K562 (cell line): ENCODE measurements around the gene XRCC5. TPM values are rescaled to one million over a fixed set of nuclear protein-coding genes. Genes with fewer than 3 reads are reported as not detected.

Source experiments
- ATAC-seq: fragments of 200-7000 bp; cut with Tn5 transposase; 3 replicates; pipeline ENCODE4 v1.9.1; 2020; ENCODE audit warnings: moderate library complexity
- BruUV-seq: library from RNA; stranded (reverse); fragments of 400-500 nt; replicated peaks from 2 replicates; lab custom pipeline; 2021; lab: Mats Ljungman, UMichigan
- CTCF ChIA-PET: fragments of 300-600 bp; formaldehyde crosslinking; extraction: SDS; loops from one replicate; lab custom pipeline; 2021; ENCODE audit warnings: low intra/inter-chr PET ratio; lab: Yijun Ruan, JAX
- POLR2A ChIA-PET: fragments of 300-600, 350-650 bp; sonication (Branson Sonifier 250); formaldehyde crosslinking; extraction: SDS; loops from one replicate; lab custom pipeline; 2021; ENCODE audit warnings: antibody characterized with exemption, inconsistent platforms; lab: Yijun Ruan, JAX
- DNase-seq, 4 experiments: peaks; one replicate each; pipeline versions ENCODE4 v3.0.0 to v3.0.0-alpha.2; 2011 to 2018; ENCODE audit warnings: low spot score in 3 of 4, mixed read lengths in 3 of 4; ENCODE audit errors: extremely low read depth in 1 of 4
- FAIRE-seq: peaks from 2 replicates; lab custom pipeline; 2011; peaks lifted over from hg19 to GRCh38; lab: Jason Lieb, UNC
- H2AFZ ChIP-seq: 2 replicates; pipeline ENCODE4 v1.6.0; 2011; ENCODE audit warnings: low read depth, low read length, control low read depth, inconsistent platforms
- H3K27ac ChIP-seq: fragments of 200-600 bp; 3 replicates; pipeline ENCODE4 v1.8.0; 2011; ENCODE audit warnings: low read depth, mild to moderate bottlenecking, control low read depth, inconsistent platforms, low read length, moderate library complexity, mixed read lengths; ENCODE audit errors: extremely low read depth
- H3K27me3 ChIP-seq, 2 experiments: fragments of 300-600 bp in 1 of 2; 2 replicates in 1 of 2; 3 replicates in 1 of 2; pipeline versions ENCODE4 v1.6.0 to v1.8.0; 2011; ENCODE audit warnings: inconsistent platforms in 2 of 2, low read length in 2 of 2, mild to moderate bottlenecking in 1 of 2, mixed read lengths in 1 of 2, moderate library complexity in 1 of 2; ENCODE audit not compliant: control insufficient read depth in 2 of 2, insufficient read depth in 2 of 2
- H3K36me3 ChIP-seq: fragments of 300-600 bp; 3 replicates; pipeline ENCODE4 v1.8.0; 2011; ENCODE audit warnings: mild to moderate bottlenecking, low read length, inconsistent platforms; ENCODE audit not compliant: control insufficient read depth, insufficient read depth
- H3K4me1 ChIP-seq, 2 experiments: fragments of 200-600 bp in 1 of 2; replicated peaks in 1 of 2; 2 replicates in 1 of 2; 3 replicates in 1 of 2; pipeline versions ENCODE4 v1.5.1 to v1.8.0; 2011; ENCODE audit warnings: inconsistent platforms in 2 of 2, low read length in 2 of 2, mild to moderate bottlenecking in 1 of 2, mixed read lengths in 1 of 2, moderate library complexity in 1 of 2; ENCODE audit not compliant: control insufficient read depth in 2 of 2, insufficient read depth in 2 of 2
- H3K4me2 ChIP-seq: 2 replicates; pipeline ENCODE4 v1.6.1; 2011; ENCODE audit warnings: low read length, control low read depth, inconsistent platforms, mixed read lengths; ENCODE audit not compliant: insufficient read depth
- H3K4me3 ChIP-seq: fragments of 200-600 bp; sonication (generic), shearing (Covaris generic); 2 replicates; pipeline ENCODE4 v1.5.1; 2016; ENCODE audit warnings: control low read depth, inconsistent platforms
- H3K79me2 ChIP-seq: fragments of 200-600 bp; 3 replicates; pipeline ENCODE4 v1.8.0; 2011; ENCODE audit warnings: low read length, inconsistent platforms; ENCODE audit not compliant: control insufficient read depth, insufficient read depth
- H3K9ac ChIP-seq, 2 experiments: 2 replicates each; pipeline versions ENCODE4 v1.6.0 to v1.6.1; 2011; ENCODE audit warnings: low read depth in 2 of 2, low read length in 2 of 2, control low read depth in 1 of 2, inconsistent platforms in 1 of 2, mild to moderate bottlenecking in 1 of 2, mixed read lengths in 1 of 2; ENCODE audit not compliant: insufficient read depth in 1 of 2
- H3K9me1 ChIP-seq: one replicate; pipeline ENCODE4 v1.6.0; 2011; ENCODE audit warnings: inconsistent platforms, mild to moderate bottlenecking, low read length, moderate library complexity; ENCODE audit not compliant: control insufficient read depth, insufficient read depth
- H3K9me3 ChIP-seq: replicated peaks from 2 replicates; pipeline ENCODE4 v1.5.1; 2011; ENCODE audit warnings: low read depth, low read length, inconsistent platforms; ENCODE audit not compliant: control insufficient read depth, insufficient read depth
- H4K20me1 ChIP-seq: replicated peaks from 2 replicates; pipeline ENCODE4 v1.6.1; 2011; ENCODE audit warnings: low read length, inconsistent platforms, mixed read lengths; ENCODE audit not compliant: control insufficient read depth, insufficient read depth
- FOXP1 ChIP-seq: sonication (generic); formaldehyde crosslinking; IDR thresholded peaks from 2 replicates; pipeline ENCODE4 v1.8.0; 2022; ENCODE audit warnings: mild to moderate bottlenecking, missing genetic modification reagents
- GABPB1 ChIP-seq: sonication (generic); formaldehyde crosslinking; IDR thresholded peaks from 2 replicates; pipeline ENCODE4 v1.8.0; 2022; ENCODE audit warnings: mild to moderate bottlenecking, missing genetic modification reagents
- HNRNPUL1 ChIP-seq: fragments of 200-400 bp; formaldehyde crosslinking; IDR thresholded peaks from 2 replicates; pipeline ENCODE4 v1.6.1; 2017; ENCODE audit warnings: low read length
- NONO ChIP-seq, 2 experiments: fragments of 200-400 bp in 1 of 2; fragments of 450-650 bp in 1 of 2; formaldehyde crosslinking in 1 of 2; IDR thresholded peaks; 2 replicates each; pipeline ENCODE4 v1.6.1; 2017; ENCODE audit warnings: low read depth in 2 of 2, mild to moderate bottlenecking in 2 of 2, moderate library complexity in 2 of 2, low read length in 1 of 2
- SMARCB1 ChIP-seq: IDR thresholded peaks from 2 replicates; pipeline ENCODE4 v1.6.1; 2011; ENCODE audit warnings: improper control_type of control experiment, low read depth; ENCODE audit not compliant: insufficient read length
- ZNF354B ChIP-seq: fragments of 250-450 bp; sonication (Bioruptor Pico); IDR thresholded peaks from 2 replicates; pipeline ENCODE4 v1.4.0; 2020
- WGBS: fragments of 100-300 bp; shearing (Covaris generic); methylation state at CpG from one replicate; pipeline ENCODE4 v1.1.6; 2016; ENCODE audit warnings: low coverage, mixed read lengths; ENCODE audit not compliant: insufficient coverage; ENCODE audit errors: missing lambda C conversion rate; 5-methylcytosine and 5-hydroxymethylcytosine counted together
- in situ Hi-C: fragments of 300-500 bp; cut with MboI; formaldehyde crosslinking; loops from 4 replicates; pipeline ENCODE4 v1.15.0; 2018; ENCODE audit warnings: inconsistent platforms, mixed read lengths
- intact Hi-C: fragments of 100-400 bp; cut with micrococcal nuclease; formaldehyde crosslinking; loops from 2 replicates; pipeline ENCODE4 v1.14.2; 2022
- polyA plus RNA-seq, 8 experiments: library from polyadenylated mRNA; depleted of rRNA in 4 of 8; stranded (reverse) in 5 of 8; unstranded in 3 of 8; fragments of >200 nt; fragmentation: Nextera tagmentation in 2 of 8; fragmentation: Illumina TruSeq in 1 of 8; extraction: Ambion mirVana in 2 of 8; extraction: Trizol in 1 of 8; gene quantifications; 2 replicates each; pipeline versions ENCODE4 v1.2.1 to v1.2.3, GENCODE V29; 2011 to 2014; ENCODE audit warnings: inconsistent platforms in 1 of 8, missing spikeins in 1 of 8
- total RNA-seq, 7 experiments: library from RNA; depleted of rRNA in 6 of 7; stranded (reverse); fragments of >200 nt in 6 of 7; fragmentation: Illumina TruSeq in 2 of 7; extraction: Trizol in 2 of 7; gene quantifications; 2 replicates each; pipeline versions ENCODE4 v1.2.1 to v1.2.3, GENCODE V29; 2011 to 2021; ENCODE audit warnings: low replicate concordance in 1 of 7

Gene XRCC5
- total and polyA plus RNA-seq, 9 of the 15 experiments (the other 6 are each of a cell fraction or from before 2014, with no cell fraction given) = 168 to 551 (median 297) TPM

- TF ChIP-seq NONO (IDR thresholded peaks at IDR 0.05; ENCODE audit: low read depth in 2 of 2, low read length in 1 of 2) (no peak), SMARCB1 (no peak), GABPB1 (CRISPR knock-in tag) (no peak)
Measured at GRCh38 chr2:216159144-216159543, 50.0 kb downstream of the XRCC5 start (continued).

- Histone ChIP-seq H3K9ac (no peak overlapping the region), H3K79me2 (peaks cover 11% of the 10 kb centered on the region; the same call in 2 of the 3 replicates), H3K36me3 (peaks cover 91% of the 10 kb centered on the region), H3K4me3 (no peak overlapping the region), H3K9me1 (no peaks in the 10 kb centered on the region), H3K27me3 (no peaks in the 10 kb centered on the region), H4K20me1 (no peaks in the 10 kb centered on the region), H3K4me1 (no peaks in the 10 kb centered on the region), H3K9me3 (no peaks in the 10 kb centered on the region), H2AFZ (no peak overlapping the region), H3K4me2 (no peak overlapping the region), H3K27ac (no peak overlapping the region)
- TF ChIP-seq HNRNPUL1 (no peak), ZNF354B (CRISPR knock-in tag) (no peak), FOXP1 (CRISPR knock-in tag) (no peak)
- BruUV-seq = no TSS peak
- ChIA-PET POLR2A (interaction anchor here (0.6 to 0.7 kb wide), 2 partner anchors 10 to 11 kb away, joined by 3 read pairs; no protein-coding TSS in a partner anchor), CTCF (no interaction called here)
- DNase-seq (no peak), FAIRE-seq (no peak), ATAC-seq (no peak)
- intact Hi-C loops = no loop called here
- WGBS = 100% methylated on average over 1 of the region's 1 CpG
- in situ Hi-C loops = no loop called here
Measured at GRCh38 chr2:216159646-216160045, 50.5 kb downstream of the XRCC5 start.
